ENCODE results near the gene FBXL22.

FBXL22 gene

DNA sequence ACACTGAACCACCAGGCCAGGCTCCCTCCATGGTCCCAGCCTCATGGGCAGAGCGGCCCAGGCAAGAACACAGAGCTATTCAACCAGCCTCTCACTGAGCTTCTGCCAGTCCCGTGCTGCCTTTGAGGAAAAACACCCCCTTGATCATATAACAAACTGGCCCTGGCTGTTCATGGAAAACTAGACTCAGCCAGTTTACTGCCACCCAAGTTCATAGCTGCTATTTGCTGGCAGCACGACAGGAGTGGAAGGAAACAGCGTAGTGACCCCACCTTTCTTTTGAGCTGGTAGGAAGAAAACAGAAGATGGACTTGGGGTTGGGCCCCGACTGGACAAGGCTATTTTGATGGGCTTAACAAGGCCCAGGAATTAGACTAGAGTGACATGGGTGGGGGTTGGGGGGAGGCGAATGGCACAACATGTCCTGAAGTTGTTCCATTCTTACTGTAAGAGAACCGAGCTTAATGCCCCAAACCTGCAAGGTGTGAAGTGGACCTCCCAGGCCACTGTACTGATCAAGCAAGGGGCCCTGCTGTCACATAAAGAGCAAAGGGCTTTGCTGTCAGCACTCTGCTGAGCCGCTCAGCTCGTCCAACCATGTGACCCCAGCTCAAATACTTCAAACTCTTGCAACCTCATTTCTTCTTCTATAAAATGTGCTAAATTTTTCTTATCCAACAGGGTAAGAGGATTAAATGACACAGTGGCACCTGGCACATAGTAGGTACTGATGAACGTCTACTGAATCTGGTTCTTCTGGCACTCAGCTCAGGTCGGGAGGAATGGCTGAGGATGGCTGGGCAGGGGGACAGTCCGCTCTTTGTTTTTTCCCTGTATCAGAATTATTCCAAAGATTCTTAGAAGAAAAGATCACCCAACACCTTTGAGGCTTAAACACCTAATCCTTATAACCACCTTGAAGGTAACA is 1.6 kb downstream of the FBXL22 start:
- H3K4me3 ChIP-seq (replicated peaks; ENCODE audit: low read depth, low read length), result no peak overlapping the region
- DNase-seq (ENCODE audit: extremely low read depth, low read depth), result no peak
- no peak for TF ChIP-seq CTCF (IDR thresholded peaks at IDR 0.05; ENCODE audit: low read depth, low read length, missing control alignments)

GRCh38 chr15:63599401-63600000 is 2.3 kb downstream of the FBXL22 start:
- no peak for DNase-seq (ENCODE audit: extremely low read depth, low read depth)
- peak overlapping the region; percentile 39 for H3K4me3 ChIP-seq (replicated peaks; ENCODE audit: low read depth, low read length)

DNA sequence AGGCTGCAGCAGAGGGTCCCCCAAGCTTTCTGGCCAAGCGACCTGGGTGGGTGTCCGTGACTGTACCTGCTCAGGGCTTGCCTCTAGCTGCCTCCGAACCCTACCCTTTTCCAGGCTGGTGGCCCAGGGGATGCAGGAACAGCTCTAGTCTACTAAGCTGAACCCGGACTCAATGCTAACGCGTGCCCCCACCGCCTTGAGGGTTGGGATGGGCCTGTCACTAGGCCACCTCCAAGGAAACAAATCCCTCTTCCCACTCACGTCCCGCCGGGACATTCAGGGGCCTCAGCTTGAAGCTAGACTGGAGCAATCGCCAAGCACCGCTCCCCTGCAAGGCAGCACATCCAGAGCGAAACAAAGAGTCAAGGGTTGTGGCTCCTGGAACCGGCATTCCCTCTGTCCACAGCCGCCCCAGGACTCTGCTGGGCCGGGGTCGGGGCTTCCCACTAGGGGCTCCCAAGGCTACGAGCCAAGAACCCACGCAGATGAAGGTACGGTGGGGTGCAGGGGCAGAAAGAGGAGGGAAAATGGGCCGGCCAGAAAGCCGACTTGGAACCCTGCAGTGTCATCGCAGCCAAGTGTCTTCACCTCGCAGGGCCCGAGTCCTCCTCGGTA is 2.9 kb downstream of the FBXL22 start:
- DNase-seq (ENCODE audit: extremely low read depth, low read depth), result no peak
- TF ChIP-seq CTCF (IDR thresholded peaks at IDR 0.05; ENCODE audit: low read depth, low read length, missing control alignments), result no peak

More at GRCh38 chr15:63599401-63600000, 2.3 kb downstream of the FBXL22 start:
- peak; percentile 48 for TF ChIP-seq CTCF (IDR thresholded peaks at IDR 0.05; ENCODE audit: low read depth, low read length, missing control alignments)

GRCh38 chr15:63600616-63601025 is 3.4 kb downstream of the FBXL22 start:
- peak; percentile 42 for DNase-seq (ENCODE audit: extremely low read depth, low read depth)
- H3K4me3 ChIP-seq (replicated peaks; ENCODE audit: low read depth, low read length), result peak overlapping the region; percentile 64
- TF ChIP-seq CTCF (IDR thresholded peaks at IDR 0.05; ENCODE audit: low read depth, low read length, missing control alignments), result no peak

More for the DNA sequence above, 2.9 kb downstream of the FBXL22 start:
- H3K4me3 ChIP-seq (replicated peaks; ENCODE audit: low read depth, low read length), result peak overlapping the region; percentile 39

DNA sequence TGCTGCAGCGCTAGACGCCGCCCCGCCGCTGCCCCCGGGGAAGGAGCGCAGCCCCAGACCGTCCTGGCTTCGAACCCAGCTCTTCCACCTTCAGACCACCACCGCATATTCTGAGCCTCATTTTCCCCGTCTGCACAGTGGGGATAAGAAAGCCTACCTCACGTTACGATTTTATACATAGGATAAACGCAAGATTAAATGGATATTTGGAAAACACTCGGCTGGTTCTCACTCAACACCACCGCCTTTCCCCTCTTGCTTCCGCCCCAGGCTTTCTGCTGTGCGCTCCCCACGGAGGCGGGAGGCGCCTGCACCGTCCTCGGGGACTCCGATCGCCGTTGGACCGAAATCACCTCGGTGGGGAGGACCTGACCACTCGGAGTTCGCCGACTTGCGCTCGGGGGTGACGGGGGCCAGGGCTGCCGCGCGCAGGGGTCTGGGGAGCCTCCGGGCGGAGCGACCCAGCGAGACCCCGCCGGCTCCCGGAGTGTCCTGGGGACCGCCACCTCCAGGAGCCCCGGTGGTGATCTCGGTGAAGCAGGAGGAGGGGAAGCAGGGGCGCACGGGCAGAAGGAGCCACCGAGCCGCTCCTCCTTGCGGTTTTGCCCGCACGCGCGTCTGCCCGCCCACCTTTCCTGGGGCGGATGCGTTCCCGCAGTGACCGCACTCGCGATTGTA is 4.0 kb downstream of the FBXL22 start:
- peak overlapping the region; percentile 64 for H3K4me3 ChIP-seq (replicated peaks; ENCODE audit: low read depth, low read length)
- no peak for TF ChIP-seq CTCF (IDR thresholded peaks at IDR 0.05; ENCODE audit: low read depth, low read length, missing control alignments)
- DNase-seq (ENCODE audit: extremely low read depth, low read depth), result no peak

- TF ChIP-seq CTCF (IDR thresholded peaks at IDR 0.05; ENCODE audit: low read depth, low read length, missing control alignments), result no peak
- peak overlapping the region; percentile 64 for H3K4me3 ChIP-seq (replicated peaks; ENCODE audit: low read depth, low read length)
Observed at GRCh38 chr15:63601704-63602185, 4.6 kb downstream of the FBXL22 start.

More at GRCh38 chr15:63601704-63602185, 4.6 kb downstream of the FBXL22 start:
- DNase-seq (ENCODE audit: extremely low read depth, low read depth), result no peak
